DMS114 treated with DMSO at 0.1 percent for 48 hours (cell line): ENCODE results near the gene IRX2.

Experiments
- DNase-seq: peaks from one replicate; lab custom pipeline; 2025; ENCODE audit not compliant: unreplicated experiment; lab: John Stamatoyannopoulos, UW

The IRX2 gene

DNA sequence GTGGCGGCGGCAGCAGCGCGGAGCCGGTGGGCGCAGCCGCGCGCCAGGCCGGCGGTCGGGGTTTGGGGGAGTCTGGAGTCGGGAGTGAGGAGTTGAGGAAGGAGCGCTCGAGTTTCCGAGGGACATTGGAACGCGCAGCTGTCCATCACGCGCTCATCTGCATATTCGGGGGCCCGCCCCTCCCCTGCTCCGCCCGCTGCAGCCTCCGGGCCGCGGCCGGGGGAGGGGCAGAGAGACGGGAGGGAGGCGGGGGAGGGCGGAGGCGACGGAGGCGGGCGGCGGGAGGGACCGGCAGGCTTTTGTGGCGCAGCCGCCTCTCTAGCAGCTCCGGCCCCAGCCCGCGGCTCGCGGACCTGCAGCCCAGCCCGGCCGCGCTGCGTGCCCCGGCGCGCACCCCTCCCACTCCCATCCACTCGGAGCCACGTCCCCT lies at the start of gene IRX2:
Gene IRX2, minus strand, starts transcription at position 86 of the 430 bp plus-strand sequence. CDS start 264 bp downstream, outside the sequence.
- peak; percentile 83 for DNase-seq

DNA sequence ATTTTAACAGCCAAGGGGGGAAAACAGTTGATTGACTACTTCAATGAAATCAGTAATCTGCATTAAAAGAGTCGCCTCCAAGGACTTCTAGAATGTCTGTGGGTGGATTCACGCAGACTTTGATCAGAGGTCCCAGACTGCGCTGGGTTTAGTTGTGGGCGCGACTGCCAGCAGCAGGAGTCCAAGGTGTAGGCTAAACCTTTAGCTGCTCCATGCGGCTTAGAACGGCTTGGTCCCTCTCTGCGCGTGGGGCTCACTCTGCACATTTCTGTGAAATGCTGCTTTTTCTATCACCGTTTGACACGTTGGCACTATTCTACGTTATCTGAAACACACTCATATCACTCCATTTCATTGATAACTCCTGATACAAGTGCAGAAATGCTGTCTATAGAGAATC lies 48.6 kb upstream of the IRX2 start:
- no peak for DNase-seq

DNA sequence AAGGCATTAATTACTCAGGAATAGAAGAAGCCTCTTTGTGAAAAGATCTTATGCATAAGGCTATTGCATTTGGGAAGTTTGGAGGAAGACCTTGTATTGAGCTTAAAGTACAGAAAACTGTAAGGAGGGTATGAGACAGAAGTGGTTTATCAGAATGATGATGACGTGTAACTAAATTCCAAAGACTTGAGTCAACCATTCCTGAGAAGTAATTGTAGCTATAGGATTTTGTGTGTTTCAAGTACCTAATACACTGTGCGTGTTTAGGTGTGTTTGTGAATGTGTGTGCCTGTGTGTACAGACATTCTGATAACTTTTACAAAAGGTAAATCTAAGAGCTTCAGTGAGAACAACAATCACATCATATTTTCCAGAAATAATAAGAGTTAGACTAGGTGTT lies 46.5 kb upstream of the IRX2 start:
- no peak for DNase-seq

DNA sequence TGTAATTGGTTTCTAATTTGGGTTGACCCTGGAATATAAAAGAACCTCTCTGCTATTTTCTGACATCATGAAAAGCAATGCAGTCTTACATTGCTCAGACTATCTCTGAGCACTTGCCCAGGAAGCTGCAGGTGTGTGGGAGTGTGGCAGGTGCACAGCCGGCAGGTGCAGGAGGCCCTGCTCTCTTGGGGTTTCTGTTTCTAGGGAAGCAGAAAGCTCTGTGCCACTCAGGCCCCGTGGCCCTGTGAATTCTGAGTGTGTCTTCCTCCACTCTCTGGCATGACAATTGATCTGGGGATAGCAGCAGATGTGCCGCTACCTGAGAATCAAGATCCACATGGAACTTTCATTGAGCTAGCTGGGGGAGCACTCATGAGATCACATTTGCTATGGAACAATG lies 45.7 kb upstream of the IRX2 start:
- DNase-seq, result no peak

DNA sequence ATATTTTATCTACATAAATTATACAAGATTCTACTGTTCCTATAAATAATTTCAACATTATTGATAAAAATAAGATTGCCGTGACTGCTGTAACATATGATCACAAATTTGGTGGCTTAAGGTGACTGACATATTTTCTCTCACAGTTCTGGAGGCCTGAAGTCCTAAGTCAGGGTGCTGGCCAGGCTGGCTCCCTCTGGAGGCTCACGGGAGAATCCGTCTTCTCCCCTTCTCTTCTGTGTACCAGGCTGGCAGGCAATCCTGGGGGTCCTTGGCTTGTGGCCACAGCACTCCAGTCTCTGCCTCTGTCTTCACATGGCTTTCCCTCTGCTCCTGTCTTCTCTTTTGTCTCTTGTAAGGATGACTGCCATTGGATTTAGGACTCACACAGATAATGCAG lies 31.7 kb upstream of the IRX2 start:
- no peak for DNase-seq

DNA sequence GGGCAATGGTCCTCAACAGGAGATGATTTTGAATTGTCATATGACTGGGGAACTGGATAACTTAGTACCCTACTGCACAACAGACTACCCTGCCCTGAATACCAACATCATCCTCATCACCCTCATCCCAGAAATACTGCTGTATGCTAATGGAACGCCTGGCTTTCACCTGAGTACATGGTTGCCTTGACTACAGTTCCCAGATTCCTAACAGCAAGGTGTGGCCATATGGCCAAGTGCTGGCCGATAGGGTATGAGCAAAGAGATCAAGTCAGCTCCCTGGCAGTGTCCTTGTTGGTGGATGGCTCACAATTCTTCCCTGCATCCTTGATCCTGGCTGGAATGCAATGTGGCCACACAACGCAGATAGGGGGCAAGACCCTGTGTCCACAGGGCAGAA lies 31.2 kb upstream of the IRX2 start:
- DNase-seq, result no peak

DNA sequence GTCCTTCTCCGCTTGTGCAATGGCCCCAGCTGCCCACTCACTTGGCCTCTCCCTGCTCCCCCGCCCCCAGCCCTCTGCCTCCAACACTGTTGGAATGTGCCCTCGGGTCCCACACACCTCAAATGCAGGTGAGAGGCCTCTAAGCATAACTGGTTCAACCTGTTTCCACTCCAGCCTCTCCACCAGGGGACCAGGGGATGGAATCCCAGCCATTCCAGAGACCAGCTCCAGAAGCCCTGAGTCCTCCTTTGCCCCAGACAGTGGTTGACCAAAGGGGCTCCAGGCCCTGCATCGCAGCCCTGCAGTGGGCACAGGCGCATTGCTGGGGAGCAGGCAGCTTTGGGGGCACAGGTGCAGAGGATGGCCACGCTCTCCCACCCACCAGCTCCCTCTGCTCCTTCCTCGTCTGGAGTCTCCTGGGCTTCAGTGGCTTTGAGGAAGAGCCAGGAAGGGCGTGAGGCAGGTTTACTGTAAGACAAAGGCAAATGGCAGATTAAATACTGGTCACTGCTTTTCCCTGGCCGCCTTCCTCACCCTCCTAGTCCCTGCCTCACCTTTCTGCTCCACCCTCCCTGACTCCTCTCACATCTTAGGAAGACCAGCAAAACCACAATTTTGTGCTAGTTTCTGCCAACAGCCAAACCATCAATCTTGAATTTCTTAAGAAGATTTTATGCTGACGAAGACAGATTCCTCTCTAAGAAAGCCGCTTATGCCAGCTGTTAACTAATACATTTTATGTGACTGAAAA lies 29.1 kb upstream of the IRX2 start:
- no peak for DNase-seq

DNA sequence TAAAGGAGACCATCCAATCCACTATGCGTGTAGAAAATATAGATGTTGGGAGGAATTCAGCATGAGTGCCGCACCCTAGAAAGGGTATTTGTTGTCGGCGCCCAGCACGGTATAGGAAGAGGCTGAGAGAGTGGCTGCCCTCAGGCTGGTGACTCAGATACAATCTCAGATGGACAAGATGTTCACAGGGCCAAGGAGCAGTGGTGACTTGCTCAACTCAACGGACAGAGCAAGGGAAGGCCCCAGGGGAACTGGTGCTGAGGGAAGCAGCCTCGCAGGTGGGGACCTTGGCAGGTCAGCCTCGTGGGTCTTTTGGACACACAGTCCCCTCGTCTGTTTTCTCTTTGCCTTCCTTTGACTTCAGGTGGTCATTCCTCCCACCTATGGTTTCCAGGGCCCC lies 28.0 kb upstream of the IRX2 start:
- DNase-seq, result no peak

DNA sequence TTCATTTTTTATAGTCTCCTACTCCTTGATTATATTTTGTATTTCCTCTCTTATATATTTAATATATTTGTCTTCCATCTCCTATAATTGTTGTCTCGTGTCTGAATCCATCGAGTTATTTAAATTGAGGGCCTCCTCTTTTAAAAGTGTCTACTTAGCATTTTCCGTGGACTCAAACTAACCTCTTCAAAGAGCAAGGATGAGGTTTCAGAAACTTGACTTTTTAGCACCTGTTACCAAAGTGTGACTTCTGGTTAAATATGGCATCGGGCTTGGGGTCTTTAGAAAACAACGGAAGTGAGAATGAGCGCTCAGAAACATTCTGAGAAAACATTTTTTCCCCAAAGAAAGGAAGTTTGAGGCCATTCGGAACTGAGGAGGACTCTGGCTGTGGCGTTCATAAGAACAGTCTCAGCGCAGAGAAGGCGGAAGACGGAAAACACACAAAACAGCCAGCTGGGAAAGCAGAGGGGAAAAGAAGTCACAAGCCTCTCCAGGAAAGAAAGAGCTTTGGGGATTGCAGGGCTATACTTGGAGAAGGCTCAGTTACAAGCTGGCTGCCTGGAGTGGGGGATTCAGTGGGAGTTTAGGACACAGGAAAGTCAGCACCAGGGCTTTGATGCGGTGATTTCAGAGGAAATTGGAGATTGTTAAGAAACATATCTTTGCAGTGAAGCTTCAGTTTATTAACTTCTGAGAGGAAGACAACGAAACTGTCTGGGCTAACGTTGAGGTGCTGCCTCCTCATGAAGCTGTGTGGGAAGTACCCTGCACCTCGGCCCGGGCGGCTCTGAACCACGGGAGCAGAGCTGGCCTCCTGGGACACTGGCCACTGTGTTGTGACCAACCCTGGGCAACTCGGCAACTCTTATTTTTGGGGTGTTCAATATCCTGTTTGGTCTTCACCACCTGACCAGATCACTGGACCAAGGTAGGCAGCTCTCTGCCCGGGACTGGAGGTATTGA lies 25.1 kb upstream of the IRX2 start:
- DNase-seq, result no peak

DNA sequence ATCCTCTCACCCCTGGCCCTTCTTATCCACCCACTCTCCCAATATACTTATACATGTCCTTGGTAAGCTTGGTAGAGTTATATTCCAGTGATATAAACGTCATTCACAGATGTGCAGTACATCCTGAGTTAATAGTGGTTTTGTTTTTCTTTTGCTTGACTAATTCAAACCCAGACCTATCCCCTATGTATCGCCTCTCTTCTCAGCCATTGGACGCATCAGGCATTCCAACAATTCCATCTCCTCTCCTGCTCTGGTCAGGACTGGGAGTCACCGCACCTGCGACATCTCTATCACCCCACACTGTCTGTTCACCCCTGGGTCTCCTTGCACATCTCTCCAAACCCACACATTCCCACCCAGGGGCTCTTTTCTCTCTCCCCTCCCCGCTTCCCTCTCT lies 21.9 kb upstream of the IRX2 start:
- no peak for DNase-seq

DNA sequence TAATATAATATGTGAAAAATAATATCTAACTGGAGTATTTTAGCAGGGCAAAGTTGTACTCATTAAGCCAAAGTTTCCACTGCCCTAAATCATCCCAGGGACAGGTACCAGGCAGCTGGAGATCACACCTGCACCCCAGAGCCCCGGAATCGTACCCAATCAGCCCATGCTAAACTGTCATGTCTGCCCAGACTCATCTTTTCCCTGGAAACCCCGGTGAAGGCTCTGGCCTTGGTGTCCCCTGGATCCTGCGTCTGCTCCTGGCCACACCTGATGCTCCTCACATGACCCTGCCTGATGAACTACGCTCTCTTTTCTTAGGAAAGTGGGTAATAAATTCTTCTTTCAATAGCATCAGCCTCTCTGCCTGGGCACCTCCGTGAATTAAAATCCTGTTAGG lies 15.6 kb upstream of the IRX2 start:
- DNase-seq, result no peak

DNA sequence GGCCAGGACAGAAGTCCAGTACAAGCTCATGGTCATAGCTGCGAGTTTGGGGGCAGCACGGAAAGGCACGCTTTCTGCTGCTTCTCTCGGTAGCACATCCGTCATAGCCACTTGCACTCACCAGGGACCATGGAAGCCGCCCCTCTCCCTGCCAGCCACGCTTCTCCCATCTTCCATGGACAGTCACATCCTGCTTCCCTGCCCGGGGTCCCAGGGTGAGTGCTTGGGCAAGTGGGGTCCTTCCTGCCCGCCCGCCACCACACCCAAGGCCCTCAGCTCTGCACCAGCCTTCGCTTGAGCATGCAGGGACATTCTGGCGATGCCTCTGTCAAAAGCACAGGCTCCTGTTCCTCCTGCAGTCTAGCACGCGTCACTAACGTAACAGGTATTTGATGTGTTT lies 13.1 kb upstream of the IRX2 start:
- DNase-seq, result no peak

DNA sequence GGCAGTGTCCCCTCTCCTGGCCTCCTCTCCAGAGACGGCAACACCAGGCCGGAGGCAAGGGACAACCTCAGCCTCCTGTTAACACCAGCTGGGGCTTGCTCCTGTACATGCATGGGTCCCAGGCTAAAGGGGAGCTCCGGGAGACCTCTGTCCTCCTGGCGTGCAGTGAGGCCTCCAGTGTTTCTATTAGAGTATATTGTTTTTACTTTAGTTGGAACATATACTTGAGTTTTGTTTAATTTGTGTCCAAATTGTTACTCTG lies 12.0 kb upstream of the IRX2 start:
- no peak for DNase-seq

DNA sequence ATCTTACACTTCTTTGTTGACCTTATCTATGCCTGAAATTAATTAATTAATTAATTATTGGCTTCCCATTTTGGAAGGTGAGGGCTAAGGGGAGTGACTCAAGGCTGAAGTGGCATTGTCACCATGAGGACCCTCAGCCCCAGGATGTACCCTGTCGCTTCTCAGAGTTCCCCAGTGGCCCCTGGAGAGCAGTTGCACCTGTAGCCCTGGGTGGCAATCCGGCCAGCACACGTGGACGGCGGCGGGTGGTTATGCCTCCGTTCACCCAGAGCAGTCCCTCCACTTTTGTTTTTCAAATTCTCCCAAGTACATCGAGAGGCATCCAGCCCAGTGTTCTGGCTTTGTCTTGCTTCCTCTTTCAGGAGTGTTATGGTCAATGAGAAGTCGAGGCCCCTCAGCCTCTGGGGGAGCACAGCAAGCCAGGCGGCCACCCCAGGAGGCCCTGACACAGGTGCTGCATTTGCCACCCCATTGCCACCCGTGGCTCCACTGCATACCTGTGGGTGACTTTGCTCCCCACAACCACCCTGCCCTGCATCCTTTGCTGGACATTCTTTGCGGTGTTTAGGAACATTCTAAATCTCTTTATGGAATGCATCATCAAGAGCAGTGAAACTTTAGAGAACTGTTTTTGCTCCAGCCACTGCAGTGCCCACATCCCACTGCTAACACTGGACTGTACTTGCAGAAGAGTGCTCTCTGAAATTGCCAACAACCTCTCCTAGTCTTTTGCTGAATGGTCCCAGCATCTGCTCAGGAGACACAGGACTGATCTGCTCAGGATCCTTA lies 11.5 kb upstream of the IRX2 start:
- DNase-seq, result no peak

DNA sequence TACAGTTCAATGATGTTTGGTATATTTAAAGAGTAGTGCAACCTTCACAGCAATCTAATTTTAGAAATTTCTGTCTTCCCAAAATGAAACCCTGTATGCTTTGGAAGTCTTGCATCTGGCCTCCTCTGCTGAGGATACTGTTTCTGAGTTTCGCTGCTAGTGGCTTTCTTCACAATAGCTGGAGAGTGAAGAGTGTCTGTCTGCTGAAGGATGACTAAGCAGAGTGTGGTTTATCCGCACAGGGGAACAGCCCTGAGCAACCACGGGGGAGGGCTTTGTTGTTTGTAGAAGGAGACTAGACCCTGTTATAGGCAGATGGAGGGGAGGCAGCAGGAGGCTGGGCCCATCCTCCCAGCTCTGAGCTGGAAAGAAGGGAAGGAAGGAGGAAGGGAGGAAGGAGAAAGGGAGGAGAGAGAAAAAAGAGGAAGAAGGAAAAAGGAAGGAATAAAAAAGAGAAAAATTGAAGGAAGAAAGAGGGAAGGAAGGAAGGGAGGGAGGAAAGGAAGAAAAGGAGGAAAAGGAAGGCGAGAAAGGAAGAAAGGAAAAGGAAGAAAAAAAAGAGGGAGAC lies 10.5 kb upstream of the IRX2 start:
- no peak for DNase-seq

DNA sequence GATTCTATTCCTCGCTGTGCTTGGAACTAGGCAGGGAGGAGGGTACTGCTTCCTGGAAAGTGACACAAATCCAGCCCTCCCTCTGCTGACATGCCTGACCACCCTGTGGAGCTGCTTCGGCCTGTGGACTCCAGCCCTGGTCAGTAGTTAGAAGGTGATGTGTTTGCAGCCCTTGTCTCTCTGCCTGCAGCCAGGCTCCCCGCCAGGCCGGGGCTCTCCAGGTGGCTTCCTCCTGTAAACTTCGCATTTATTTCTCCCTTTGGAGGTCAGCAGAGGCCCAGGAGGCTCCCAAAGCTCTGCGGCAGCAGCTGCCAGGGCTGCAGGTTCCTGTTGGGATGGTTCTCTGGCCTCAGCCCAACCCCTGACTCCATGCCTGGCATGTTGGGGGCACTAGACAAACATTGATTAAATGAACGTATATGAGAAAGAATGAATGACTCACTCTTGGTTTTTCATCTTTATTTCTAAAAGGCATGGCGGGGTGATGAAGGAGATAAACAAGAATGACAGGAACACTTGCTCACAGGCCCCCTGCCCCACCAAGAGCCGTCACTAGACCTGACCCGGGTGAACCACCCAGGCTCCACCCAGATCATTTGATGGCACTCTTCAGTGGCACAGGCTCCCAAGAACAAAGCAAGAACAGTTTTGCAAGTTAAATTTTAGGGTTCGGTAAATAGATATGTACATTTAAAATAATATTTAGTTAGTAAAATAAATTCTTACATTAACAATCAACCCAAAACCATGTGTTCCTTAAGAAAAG lies 8.4 kb upstream of the IRX2 start:
- DNase-seq, result no peak

DNA sequence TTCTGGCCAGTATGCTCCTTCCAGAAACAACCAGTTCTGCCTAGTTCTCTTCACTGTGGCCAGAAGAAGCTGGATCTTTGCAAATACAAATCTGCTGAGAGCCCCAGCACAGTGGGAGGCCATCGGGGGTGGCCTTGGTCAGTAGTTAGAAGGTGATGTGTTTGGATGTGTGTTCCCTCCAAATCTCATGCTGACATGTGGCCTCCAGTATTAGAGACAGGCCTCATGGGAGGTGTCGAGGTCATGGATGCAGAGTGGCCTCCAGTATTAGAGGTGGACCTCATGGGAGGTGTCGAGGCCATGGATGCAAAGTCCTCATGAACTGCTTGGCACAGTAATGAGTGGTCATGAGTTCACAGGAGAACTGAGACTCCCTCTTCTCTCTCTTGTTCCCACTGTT lies 7.6 kb upstream of the IRX2 start:
- DNase-seq, result no peak

DNA sequence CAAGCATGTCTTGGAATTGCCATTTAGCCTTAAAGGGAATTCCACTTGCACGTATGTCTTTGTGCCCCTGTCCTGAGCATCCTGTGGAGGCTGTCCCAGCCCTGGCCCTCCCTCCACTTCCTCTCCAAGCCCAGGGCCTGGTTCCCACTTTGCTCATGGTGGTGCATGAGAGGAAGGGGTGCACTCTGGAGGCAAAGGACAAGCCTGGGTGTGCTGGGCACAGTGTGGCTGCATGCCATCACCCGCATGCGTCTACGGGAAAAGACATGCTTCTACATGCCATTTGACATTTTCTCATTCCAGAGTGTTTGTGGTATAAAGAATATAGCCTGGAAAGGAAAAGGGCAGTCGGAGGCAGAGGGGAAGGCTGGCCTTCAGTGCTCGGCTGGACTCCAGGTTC lies 7.2 kb upstream of the IRX2 start:
- no peak for DNase-seq

DNA sequence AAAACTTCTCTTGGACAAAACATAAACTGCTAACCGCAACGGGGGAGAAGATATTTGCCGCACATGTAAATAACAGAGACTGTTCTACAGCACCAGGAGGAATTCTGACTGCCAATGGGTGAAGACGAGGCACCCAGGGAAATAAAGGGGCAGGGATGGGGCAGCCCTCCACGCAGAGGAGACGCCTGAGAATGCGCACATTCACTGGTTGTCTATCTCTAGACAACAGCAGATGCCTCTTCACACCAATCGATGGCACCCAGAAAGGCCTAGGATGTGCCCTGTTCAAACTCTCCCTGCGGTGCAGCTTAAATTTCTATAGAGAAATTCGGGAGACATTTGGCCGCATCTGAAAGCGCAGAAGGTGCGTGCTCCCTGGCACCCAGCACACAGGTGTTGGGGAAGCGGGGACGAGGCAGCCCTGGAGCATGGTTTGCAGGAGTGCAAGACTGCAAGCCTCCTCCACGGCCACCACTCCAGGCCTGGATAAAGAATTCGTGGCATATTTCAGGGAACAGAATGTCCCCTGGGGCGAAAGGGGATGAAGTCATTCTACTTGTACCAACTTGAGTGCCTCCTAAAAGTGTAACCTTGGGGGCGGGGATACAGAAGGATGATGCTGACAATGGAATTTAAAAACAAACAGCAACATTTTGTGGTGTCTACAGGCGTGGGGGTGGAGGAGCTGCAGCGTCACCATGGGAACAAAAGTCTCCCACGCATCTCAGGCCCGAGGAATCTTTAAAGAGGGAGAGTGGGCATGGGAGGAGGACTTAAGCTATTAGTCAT lies 6.3 kb upstream of the IRX2 start:
- no peak for DNase-seq
